IMR-90 (cell line): ENCODE measurements around the gene TIE1. TPM values are rescaled to one million over a fixed set of nuclear protein-coding genes. Genes with fewer than 3 reads are reported as not detected.

Experiments used
- ATAC-seq: fragments of 200-7000 bp; cut with Tn5 transposase; 2 replicates; pipeline ENCODE4 v1.9.1; 2020; ENCODE audit warnings: low read depth, mild to moderate bottlenecking, moderate library complexity
- BruUV-seq: library from RNA; stranded (reverse); fragments of 400-500 nt; replicated peaks from 2 replicates; lab custom pipeline; 2021; lab: Mats Ljungman, UMichigan
- CTCF ChIA-PET: fragments of 300-600 bp; formaldehyde crosslinking; extraction: SDS; loops from one replicate; lab custom pipeline; 2021; ENCODE audit warnings: antibody characterized with exemption; lab: Yijun Ruan, JAX
- POLR2A ChIA-PET: fragments of 300-600 bp; sonication (Branson Sonifier 250); formaldehyde crosslinking; loops from one replicate; lab custom pipeline; 2022; ENCODE audit warnings: antibody characterized with exemption; ENCODE audit not compliant: unreplicated experiment; lab: Charles Lee
- DNase-seq: peaks from one replicate; pipeline ENCODE4 v3.0.0; 2013
- H2AFZ ChIP-seq: replicated peaks from 2 replicates; pipeline ENCODE3; 2013; ENCODE audit warnings: low read length, mild to moderate bottlenecking; ENCODE audit not compliant: poor library complexity
- H2AK5ac ChIP-seq: 2 replicates; pipeline ENCODE4 v1.6.1; 2013; ENCODE audit warnings: low read depth, low read length, inconsistent platforms
- H2AK9ac ChIP-seq: replicated peaks from 2 replicates; pipeline ENCODE3; 2013; ENCODE audit warnings: mild to moderate bottlenecking, low read depth, low read length, moderate library complexity; ENCODE audit not compliant: poor library complexity
- H2BK120ac ChIP-seq: 2 replicates; pipeline ENCODE4 v1.6.1; 2013; ENCODE audit warnings: low read depth, low read length, inconsistent platforms
- H2BK15ac ChIP-seq: 3 replicates; pipeline ENCODE4 v1.6.1; 2013; ENCODE audit warnings: low read depth, low read length, inconsistent platforms
- H2BK20ac ChIP-seq: 2 replicates; pipeline ENCODE4 v1.6.1; 2013; ENCODE audit warnings: low read depth, mild to moderate bottlenecking, inconsistent platforms, low read length, moderate library complexity
- H2BK5ac ChIP-seq: 2 replicates; pipeline ENCODE4 v1.6.1; 2013; ENCODE audit warnings: mild to moderate bottlenecking, low read depth, low read length, inconsistent platforms; ENCODE audit not compliant: poor library complexity, severe bottlenecking
- H3K14ac ChIP-seq: replicated peaks from 2 replicates; pipeline ENCODE4 v1.6.1; 2013; ENCODE audit warnings: low read depth, low read length, inconsistent platforms
- H3K18ac ChIP-seq: 2 replicates; pipeline ENCODE4 v1.6.1; 2013; ENCODE audit warnings: low read depth, low read length, control low read depth
- H3K23ac ChIP-seq: 2 replicates; pipeline ENCODE4 v1.6.1; 2013; ENCODE audit warnings: low read depth, low read length, inconsistent platforms
- H3K27ac ChIP-seq: 2 replicates; pipeline ENCODE4 v1.5.1; 2013; ENCODE audit warnings: mild to moderate bottlenecking, control low read depth, low read length; ENCODE audit not compliant: insufficient read depth
- H3K27me3 ChIP-seq: 2 replicates; pipeline ENCODE4 v1.6.1; 2013; ENCODE audit warnings: low read length; ENCODE audit not compliant: control insufficient read depth, insufficient read depth
- H3K36me3 ChIP-seq: 2 replicates; pipeline ENCODE4 v1.6.1; 2013; ENCODE audit warnings: low read length, mixed read lengths; ENCODE audit not compliant: control insufficient read depth, insufficient read depth
- H3K4ac ChIP-seq: 2 replicates; pipeline ENCODE4 v1.6.1; 2013; ENCODE audit warnings: low read depth, low read length, inconsistent platforms
- H3K4me1 ChIP-seq: 2 replicates; pipeline ENCODE4 v1.6.1; 2013; ENCODE audit warnings: low read length, mixed read lengths; ENCODE audit not compliant: control insufficient read depth, insufficient read depth
- H3K4me2 ChIP-seq: 2 replicates; pipeline ENCODE4 v1.6.1; 2013; ENCODE audit warnings: low read depth, mild to moderate bottlenecking, control low read depth, low read length, moderate library complexity
- H3K4me3 ChIP-seq: 2 replicates; pipeline ENCODE4 v1.5.1; 2013; ENCODE audit warnings: low read depth, mild to moderate bottlenecking, control low read depth, low read length, moderate library complexity; ENCODE audit not compliant: insufficient read depth
- H3K56ac ChIP-seq: 2 replicates; pipeline ENCODE4 v1.6.1; 2013; ENCODE audit warnings: low read length, inconsistent platforms; ENCODE audit not compliant: insufficient read depth; ENCODE audit errors: extremely low read depth
- H3K79me1 ChIP-seq, 2 experiments: 2 replicates each; pipeline ENCODE4 v1.6.1; 2013; ENCODE audit warnings: low read length in 2 of 2, inconsistent platforms in 1 of 2, low read depth in 1 of 2
- H3K9ac ChIP-seq: 2 replicates; pipeline ENCODE4 v1.6.1; 2013; ENCODE audit warnings: low read depth, low read length, control low read depth
- H3K9me1 ChIP-seq: 2 replicates; pipeline ENCODE4 v1.6.1; 2013; ENCODE audit warnings: low read length, inconsistent platforms; ENCODE audit not compliant: insufficient read depth
- H3K9me3 ChIP-seq: 2 replicates; pipeline ENCODE4 v1.6.1; 2013; ENCODE audit warnings: low read length; ENCODE audit not compliant: control insufficient read depth, insufficient read depth
- H4K20me1 ChIP-seq: 2 replicates; pipeline ENCODE4 v1.6.1; 2013; ENCODE audit warnings: low read length, inconsistent platforms; ENCODE audit not compliant: insufficient read depth
- H4K5ac ChIP-seq: 2 replicates; pipeline ENCODE4 v1.6.1; 2013; ENCODE audit warnings: mild to moderate bottlenecking, low read depth, low read length, control low read depth
- H4K8ac ChIP-seq, 2 experiments: 2 replicates each; pipeline ENCODE4 v1.6.1; 2013; ENCODE audit warnings: low read depth in 2 of 2, low read length in 2 of 2, control low read depth in 1 of 2, inconsistent platforms in 1 of 2
- H4K91ac ChIP-seq: 2 replicates; pipeline ENCODE4 v1.6.1; 2013; ENCODE audit warnings: low read depth, low read length, inconsistent platforms; ENCODE audit not compliant: insufficient read depth
- FOS ChIP-seq: fragments of 150-350 bp; IDR thresholded peaks from 2 replicates; pipeline ENCODE4 v1.6.1; 2016; ENCODE audit warnings: low read depth, low read length
- MAFK ChIP-seq: IDR thresholded peaks from 2 replicates; pipeline ENCODE4 v1.6.1; 2012; ENCODE audit warnings: low read depth, low read length, improper control_type of control experiment
- MXI1 ChIP-seq: IDR thresholded peaks from 2 replicates; pipeline ENCODE4 v1.6.1; 2012; ENCODE audit warnings: low read depth, mild to moderate bottlenecking, low read length, moderate library complexity, borderline replicate concordance
- POLR2A ChIP-seq: IDR thresholded peaks from 2 replicates; pipeline ENCODE4 v1.6.1; 2012; ENCODE audit warnings: mild to moderate bottlenecking, low read depth, low read length
- WGBS, 2 experiments: methylation state at CpG; one replicate each; pipeline versions ENCODE4 v1.1.5 to v1.1.7; 2013; ENCODE audit warnings: missing lambda C conversion rate in 2 of 2; ENCODE audit not compliant: insufficient read length in 1 of 2; ENCODE audit errors: extremely low coverage in 2 of 2; 5-methylcytosine and 5-hydroxymethylcytosine counted together
- dilution Hi-C: fragments of 300-500 bp; cut with HindIII; formaldehyde crosslinking; loops from one replicate; pipeline ENCODE4 v1.14.3; 2018; ENCODE audit warnings: low sequenced_read_pairs; ENCODE audit not compliant: unreplicated experiment
- in situ Hi-C: fragments of 300-500 bp; cut with MboI; formaldehyde crosslinking; loops from 3 replicates; pipeline ENCODE4 v1.14.3; 2019; ENCODE audit warnings: low sequenced_read_pairs, inconsistent platforms, mixed read lengths
- intact Hi-C: fragments of 100-400 bp; cut with micrococcal nuclease; formaldehyde crosslinking; loops from 2 replicates; pipeline ENCODE4 v1.10.0; 2022
- polyA plus RNA-seq, 3 experiments: library from polyadenylated mRNA; depleted of rRNA; stranded (reverse); fragments of >200 nt; gene quantifications; 2 replicates each; pipeline ENCODE4 v1.2.3, GENCODE V29; 2012; ENCODE audit warnings: low replicate concordance in 1 of 3
- total RNA-seq: library from RNA; depleted of rRNA; stranded (reverse); fragments of >200 nt; gene quantifications from 2 replicates; pipeline ENCODE4 v1.2.3, GENCODE V29; 2012
- TF ChIP-seq, protein P1 (sequence below): fragments of 150-350 bp; IDR thresholded peaks from 2 replicates; pipeline ENCODE4 v1.6.1; 2017; ENCODE audit warnings: mild to moderate bottlenecking, antibody characterized with exemption, low read length, low read depth

TIE1 gene
- total and polyA plus RNA-seq, 2 of the 4 experiments (the other 2 are of a cell fraction) = 2.3 to 7.5 TPM

DNA sequence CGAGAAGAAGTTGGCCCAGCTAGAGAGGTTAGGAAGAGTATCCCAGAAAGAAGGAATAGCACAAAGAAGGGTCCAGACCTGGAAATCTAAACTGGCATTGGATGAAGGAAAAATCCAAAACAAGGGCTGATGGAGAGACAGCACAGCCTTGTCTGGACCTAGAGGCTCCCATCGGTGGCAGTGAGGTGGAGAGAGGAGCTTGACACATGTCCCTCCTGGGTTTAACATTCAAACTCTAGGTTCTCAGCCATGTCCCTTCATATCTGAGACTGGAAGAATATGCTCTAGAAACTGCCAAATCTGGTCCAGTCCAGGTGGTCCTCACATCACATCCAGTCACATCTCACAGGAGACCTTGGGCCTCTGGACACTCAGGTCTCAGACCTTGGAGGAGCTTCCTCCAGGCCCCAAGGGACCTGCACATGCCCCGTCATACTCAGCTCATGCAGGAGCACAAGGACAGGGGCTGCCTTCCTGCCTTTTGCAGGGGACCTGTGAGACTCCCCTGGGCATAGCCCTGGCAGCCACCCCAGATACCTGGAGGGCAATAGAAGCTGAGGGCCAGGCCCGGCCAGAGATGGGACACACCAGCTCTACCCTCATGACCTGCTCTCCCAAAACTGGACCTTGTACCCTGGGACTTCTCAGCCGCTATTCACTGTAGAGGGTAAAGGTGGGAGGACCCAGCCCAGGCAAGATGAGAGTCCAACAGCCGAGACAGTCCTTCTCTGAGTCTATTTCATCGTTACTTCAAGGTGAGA is 23.5 kb upstream of the TIE1 start:
- Histone ChIP-seq H2AK5ac (no peak overlapping the region), H2AFZ (no peak overlapping the region), H3K18ac (no peak overlapping the region), H3K56ac (no peak overlapping the region), H2BK15ac (no peak overlapping the region), H3K23ac (no peak overlapping the region), H3K9me3 (no peaks in the 10 kb centered on the region), H3K36me3 (no peaks in the 10 kb centered on the region), H4K91ac (no peak overlapping the region), H3K79me1 (no peaks in the 10 kb centered on the region), H2BK120ac (no peak overlapping the region), H3K4me1 (0 out of 2 replicates have a peak, but pooled peaks cover 2% of the 10 kb centered on the region), H4K20me1 (no peaks in the 10 kb centered on the region), H4K5ac (no peak overlapping the region), H3K27ac (no peak overlapping the region), H2BK5ac (no peak overlapping the region), H2BK20ac (no peak overlapping the region), H3K27me3 (peaks cover 19% of the 10 kb centered on the region), H3K9ac (no peak overlapping the region), H3K4me3 (no peak overlapping the region), H3K9me1 (no peaks in the 10 kb centered on the region; the same call in 1 of the 2 replicates), H3K4ac (no peak overlapping the region), H3K14ac (no peak overlapping the region), H3K4me2 (no peak overlapping the region), H4K8ac (no peak overlapping the region), H2AK9ac (no peak overlapping the region)
- in situ Hi-C loops = no loop called here
- DNase-seq (no peak), ATAC-seq (no peak)
- TF ChIP-seq FOS (no peak), MAFK (no peak), MXI1 (no peak), POLR2A (no peak)
- TF ChIP-seq, protein P1, sequence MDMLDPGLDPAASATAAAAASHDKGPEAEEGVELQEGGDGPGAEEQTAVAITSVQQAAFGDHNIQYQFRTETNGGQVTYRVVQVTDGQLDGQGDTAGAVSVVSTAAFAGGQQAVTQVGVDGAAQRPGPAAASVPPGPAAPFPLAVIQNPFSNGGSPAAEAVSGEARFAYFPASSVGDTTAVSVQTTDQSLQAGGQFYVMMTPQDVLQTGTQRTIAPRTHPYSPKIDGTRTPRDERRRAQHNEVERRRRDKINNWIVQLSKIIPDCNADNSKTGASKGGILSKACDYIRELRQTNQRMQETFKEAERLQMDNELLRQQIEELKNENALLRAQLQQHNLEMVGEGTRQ = no peak
- CTCF ChIA-PET = no interaction called here
- 80% methylated on average over 2 of the region's 7 CpGs; no CpG with 5 or more reads in 1 of the 2 experiments for WGBS, 2 experiments
- dilution Hi-C loops = no loop called here
- intact Hi-C loops = no loop called here
- BruUV-seq = no TSS peak
- POLR2A ChIA-PET = no interaction called here
